MCF 10A (cell line): ENCODE results near the gene CRYL1. TPM values are rescaled to one million over a fixed set of nuclear protein-coding genes. Genes with fewer than 3 reads are reported as not detected.

Experiments used
- BruUV-seq: library from RNA; stranded (reverse); fragments of 400-500 nt; replicated peaks from 2 replicates; lab custom pipeline; 2021; lab: Mats Ljungman, UMichigan
- CTCF ChIA-PET: fragments of 300-600 bp; sonication (Branson Sonifier 250); formaldehyde crosslinking; extraction: SDS; loops from one replicate; lab custom pipeline; 2021; ENCODE audit warnings: antibody characterized with exemption, inconsistent platforms; lab: Yijun Ruan, JAX
- POLR2A ChIA-PET: fragments of 300-600, 350-650 bp; sonication (Branson Sonifier 250); formaldehyde crosslinking; extraction: SDS; loops from one replicate; lab custom pipeline; 2020; ENCODE audit warnings: antibody characterized with exemption, inconsistent platforms; lab: Yijun Ruan, JAX
- DNase-seq: peaks from one replicate; pipeline ENCODE4 v3.0.0-alpha.2; 2018; ENCODE audit not compliant: unreplicated experiment
- H3K27ac Mint-ChIP-seq: one replicate; pipeline ENCODE4 v1.8.0; 2022; ENCODE audit warnings: mild to moderate bottlenecking, low read depth, mixed read lengths; ENCODE audit not compliant: unreplicated experiment
- H3K27me3 Mint-ChIP-seq: one replicate; pipeline ENCODE4 v1.8.0; 2022; ENCODE audit warnings: mixed read lengths; ENCODE audit not compliant: insufficient read depth, unreplicated experiment
- H3K36me3 Mint-ChIP-seq: one replicate; pipeline ENCODE4 v1.8.0; 2022; ENCODE audit warnings: mild to moderate bottlenecking, moderate library complexity, mixed read lengths; ENCODE audit not compliant: insufficient read depth, unreplicated experiment
- H3K4me1 Mint-ChIP-seq: one replicate; pipeline ENCODE4 v1.8.0; 2022; ENCODE audit warnings: mixed read lengths; ENCODE audit not compliant: insufficient read depth, unreplicated experiment
- H3K4me3 Mint-ChIP-seq: one replicate; pipeline ENCODE4 v1.8.0; 2022; ENCODE audit warnings: mild to moderate bottlenecking, moderate library complexity, mixed read lengths; ENCODE audit not compliant: unreplicated experiment
- H3K9me3 Mint-ChIP-seq: one replicate; pipeline ENCODE4 v1.8.0; 2022; ENCODE audit warnings: mixed read lengths; ENCODE audit not compliant: unreplicated experiment
- intact Hi-C: fragments of 100-400 bp; cut with micrococcal nuclease; formaldehyde crosslinking; loops from 2 replicates; pipeline ENCODE4 v1.14.1; 2022
- total RNA-seq: library from RNA; stranded (reverse); gene quantifications from 2 replicates; pipeline ENCODE4 v1.2.3, GENCODE V29; 2022
- TF ChIP-seq, protein P1 (sequence below): fragments of 200-600 bp; IDR thresholded peaks from one replicate; pipeline ENCODE4 v1.8.0; 2022; ENCODE audit warnings: antibody characterized with exemption, mild to moderate bottlenecking; ENCODE audit not compliant: unreplicated experiment

The CRYL1 gene
- total RNA-seq, 1 experiment from 2014 or later: 15.1 TPM

DNA sequence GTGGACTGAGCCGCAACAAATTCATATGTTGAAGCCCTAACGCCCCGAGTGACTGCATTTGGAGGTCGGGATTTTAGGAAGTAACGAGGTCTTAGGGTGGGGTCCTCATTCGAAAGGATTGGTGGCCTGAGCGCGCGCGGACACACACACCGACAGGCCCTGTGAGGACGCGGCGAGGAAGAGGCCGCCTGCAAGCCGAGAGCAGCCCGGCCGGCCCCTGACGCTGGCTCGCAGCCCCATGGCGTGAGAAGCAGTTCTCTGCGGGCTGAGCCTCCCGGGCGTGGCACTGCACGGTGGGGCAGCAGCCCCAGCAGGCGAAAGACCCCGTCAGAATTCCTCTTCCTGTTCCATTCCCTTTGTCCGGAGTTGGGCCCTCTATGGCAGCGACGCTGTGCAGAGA lies 131.2 kb downstream of the CRYL1 start:
- Mint-ChIP-seq H3K27me3 (no peaks in the 10 kb centered on the region), H3K4me1 (no peaks in the 10 kb centered on the region), H3K4me3 (no peak overlapping the region), H3K27ac (no peak overlapping the region), H3K9me3 (peaks cover 8% of the 10 kb centered on the region), H3K36me3 (no peaks in the 10 kb centered on the region)
- intact Hi-C loops: no loop called here
- no peak for DNase-seq
- TF ChIP-seq, protein P1, sequence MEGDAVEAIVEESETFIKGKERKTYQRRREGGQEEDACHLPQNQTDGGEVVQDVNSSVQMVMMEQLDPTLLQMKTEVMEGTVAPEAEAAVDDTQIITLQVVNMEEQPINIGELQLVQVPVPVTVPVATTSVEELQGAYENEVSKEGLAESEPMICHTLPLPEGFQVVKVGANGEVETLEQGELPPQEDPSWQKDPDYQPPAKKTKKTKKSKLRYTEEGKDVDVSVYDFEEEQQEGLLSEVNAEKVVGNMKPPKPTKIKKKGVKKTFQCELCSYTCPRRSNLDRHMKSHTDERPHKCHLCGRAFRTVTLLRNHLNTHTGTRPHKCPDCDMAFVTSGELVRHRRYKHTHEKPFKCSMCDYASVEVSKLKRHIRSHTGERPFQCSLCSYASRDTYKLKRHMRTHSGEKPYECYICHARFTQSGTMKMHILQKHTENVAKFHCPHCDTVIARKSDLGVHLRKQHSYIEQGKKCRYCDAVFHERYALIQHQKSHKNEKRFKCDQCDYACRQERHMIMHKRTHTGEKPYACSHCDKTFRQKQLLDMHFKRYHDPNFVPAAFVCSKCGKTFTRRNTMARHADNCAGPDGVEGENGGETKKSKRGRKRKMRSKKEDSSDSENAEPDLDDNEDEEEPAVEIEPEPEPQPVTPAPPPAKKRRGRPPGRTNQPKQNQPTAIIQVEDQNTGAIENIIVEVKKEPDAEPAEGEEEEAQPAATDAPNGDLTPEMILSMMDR: no peak
- ChIA-PET POLR2A (no interaction called here), CTCF (no interaction called here)
- no TSS peak for BruUV-seq

DNA sequence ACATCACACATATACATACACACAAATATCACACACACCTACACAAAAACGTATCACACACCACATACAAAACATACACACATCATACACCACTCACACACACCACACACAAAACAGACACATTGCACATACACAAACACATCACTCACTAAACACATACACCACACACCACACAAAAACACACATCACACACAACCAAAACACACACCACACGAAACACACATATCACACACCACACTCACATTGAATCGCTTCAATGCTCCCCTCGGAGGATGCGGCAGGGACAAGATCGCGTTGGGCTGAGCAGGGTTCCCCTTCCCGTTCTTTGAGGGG lies 131.5 kb downstream of the CRYL1 start:
- TF ChIP-seq, protein P1: no peak
- H3K27me3 Mint-ChIP-seq: no peaks in the 10 kb centered on the region
- intact Hi-C loops: no loop called here
- POLR2A ChIA-PET: no interaction called here
- H3K27ac Mint-ChIP-seq: no peak overlapping the region
- H3K4me3 Mint-ChIP-seq: no peak overlapping the region
- H3K36me3 Mint-ChIP-seq: no peaks in the 10 kb centered on the region
- no peak for DNase-seq
- BruUV-seq: no TSS peak
- no peaks in the 10 kb centered on the region for H3K4me1 Mint-ChIP-seq
- CTCF ChIA-PET: no interaction called here
- peaks cover 8% of the 10 kb centered on the region for H3K9me3 Mint-ChIP-seq

DNA sequence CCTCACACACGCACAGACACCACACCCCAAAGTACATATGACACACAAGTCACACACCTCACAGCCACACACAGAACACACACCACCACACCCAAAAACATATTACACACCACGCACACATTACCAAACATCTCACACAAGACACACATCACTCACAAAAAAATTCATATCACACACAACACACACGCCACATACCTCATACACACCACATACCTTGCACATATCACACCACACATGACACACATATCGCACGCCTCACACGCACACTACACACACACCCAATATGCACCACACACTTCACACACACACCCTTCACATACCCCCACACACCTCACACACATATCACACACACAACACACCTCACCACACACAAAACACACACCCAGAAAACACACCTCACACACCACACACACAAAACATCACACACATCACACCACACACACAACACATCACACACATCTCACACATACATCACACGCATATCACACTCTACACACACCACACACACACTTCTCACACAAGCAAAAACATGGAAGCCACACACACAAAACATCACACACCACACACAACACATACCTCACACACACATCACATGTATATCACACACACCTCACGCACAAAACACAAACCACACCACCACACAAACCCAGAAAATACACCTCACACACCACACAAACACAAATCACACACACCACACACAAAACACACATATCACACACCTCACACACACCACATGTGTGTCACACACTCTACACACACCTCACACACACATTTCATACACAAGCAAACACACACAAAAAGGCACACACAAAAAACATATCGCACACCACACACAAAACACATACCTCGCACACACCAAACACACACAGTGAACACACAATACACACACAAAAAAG lies 132.1 kb downstream of the CRYL1 start:
- ChIA-PET POLR2A (no interaction called here), CTCF (no interaction called here)
- H3K27ac Mint-ChIP-seq: no peak overlapping the region
- no TSS peak for BruUV-seq
- TF ChIP-seq, protein P1: no peak
- intact Hi-C loops: no loop called here
- no peaks in the 10 kb centered on the region for H3K27me3 Mint-ChIP-seq
- H3K4me3 Mint-ChIP-seq: no peak overlapping the region
- no peak for DNase-seq
- H3K4me1 Mint-ChIP-seq: peaks cover 2% of the 10 kb centered on the region
- H3K9me3 Mint-ChIP-seq: peaks cover 8% of the 10 kb centered on the region
- no peaks in the 10 kb centered on the region for H3K36me3 Mint-ChIP-seq

DNA sequence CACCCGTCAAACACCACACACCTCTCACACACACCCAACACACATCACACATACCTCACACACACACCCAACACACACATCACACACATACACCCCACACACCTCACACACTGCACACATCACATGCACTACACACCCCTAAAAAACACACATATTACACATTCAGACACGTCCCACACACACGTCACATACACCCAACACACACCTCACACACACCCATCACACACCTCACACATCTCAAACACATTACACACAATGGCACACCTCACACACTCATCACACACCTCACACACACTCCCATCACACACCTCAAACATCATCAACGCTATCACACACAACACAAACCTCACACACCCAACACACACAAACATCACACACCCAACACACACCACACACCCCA lies 133.1 kb downstream of the CRYL1 start:
- Mint-ChIP-seq H3K36me3 (no peaks in the 10 kb centered on the region), H3K9me3 (peaks cover 8% of the 10 kb centered on the region), H3K27me3 (no peaks in the 10 kb centered on the region), H3K27ac (no peak overlapping the region), H3K4me3 (no peak overlapping the region), H3K4me1 (peaks cover 11% of the 10 kb centered on the region)
- DNase-seq: no peak
- TF ChIP-seq, protein P1: no peak
- no TSS peak for BruUV-seq
- CTCF ChIA-PET: no interaction called here
- POLR2A ChIA-PET: no interaction called here
- intact Hi-C loops: no loop called here
